Stimulated activated CD4-positive, alpha-beta T cell treated with anti-CD3 and anti-CD28 coated beads, Interleukin-4, amount 100 ng/mL, for 48 hours (primary cell): Measurements from ENCODE around the gene MYBPH.

ENCODE experiments used
- DNase-seq, 2 donors: peaks; one replicate each; pipeline ENCODE4 v3.0.0-alpha.2; 2020; ENCODE audit warnings: low read depth in 2 of 2

The MYBPH gene

DNA sequence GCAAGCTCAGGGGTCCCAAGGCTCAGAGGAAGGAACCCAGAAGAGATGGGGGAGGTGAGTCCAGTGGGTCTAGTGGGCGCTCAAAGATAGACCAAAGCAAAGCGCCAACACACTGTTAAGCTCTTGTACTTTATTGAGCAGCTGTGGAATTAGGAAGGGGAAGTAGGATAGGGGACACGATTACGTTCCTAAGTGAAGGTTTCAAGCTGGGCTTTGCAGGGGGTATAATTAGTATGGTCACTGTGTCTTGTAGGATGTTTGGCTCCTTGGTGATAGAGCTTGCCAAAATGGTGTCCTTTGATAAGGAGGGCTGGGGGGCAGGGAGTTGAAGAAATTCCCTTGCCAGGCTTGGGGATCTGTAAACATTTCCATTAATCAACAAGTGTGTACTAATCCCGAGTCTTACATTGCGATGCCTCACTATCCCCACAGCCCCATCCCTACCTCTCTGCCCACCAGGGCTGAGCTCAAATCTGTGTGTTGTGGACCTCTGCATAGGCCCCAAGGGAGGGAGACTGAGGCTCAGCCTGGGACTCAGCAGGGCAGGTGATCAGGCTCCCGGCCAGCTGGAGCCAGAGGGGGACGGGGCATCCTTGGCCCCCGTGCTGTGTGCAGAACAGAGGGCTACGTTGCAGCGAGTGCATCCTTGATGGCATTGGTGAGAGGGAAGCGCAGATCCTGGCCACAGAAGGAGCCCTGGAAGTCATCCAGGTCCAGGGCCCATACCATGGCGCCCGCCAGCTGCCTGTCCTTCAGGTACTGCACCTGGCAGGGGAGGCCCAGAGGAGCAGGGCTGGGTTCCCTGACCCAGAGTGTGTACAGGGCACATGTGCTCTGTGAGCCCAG, 3.4 kb upstream of the MYBPH start:
- DNase-seq: no peak

DNA sequence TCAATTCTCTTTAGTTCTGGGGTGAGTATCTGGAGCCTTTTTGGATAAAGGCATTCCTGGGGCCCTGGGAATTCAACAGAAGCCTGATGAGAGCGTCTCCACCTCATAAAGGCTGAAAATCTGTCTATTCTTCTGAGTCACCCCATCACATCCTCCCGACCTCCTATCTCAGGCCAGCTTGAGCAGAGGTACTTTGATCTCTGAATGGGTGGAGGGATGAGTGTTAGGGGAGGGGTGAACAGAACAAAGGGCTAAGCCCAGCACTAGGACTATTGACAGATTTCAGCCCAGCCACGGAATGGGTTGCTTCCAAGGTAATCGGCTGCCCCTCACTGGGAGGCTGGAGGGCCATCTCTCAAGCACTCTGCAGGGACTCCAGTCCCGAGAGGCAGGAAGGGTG, 2.5 kb upstream of the MYBPH start:
- DNase-seq: no peak

DNA sequence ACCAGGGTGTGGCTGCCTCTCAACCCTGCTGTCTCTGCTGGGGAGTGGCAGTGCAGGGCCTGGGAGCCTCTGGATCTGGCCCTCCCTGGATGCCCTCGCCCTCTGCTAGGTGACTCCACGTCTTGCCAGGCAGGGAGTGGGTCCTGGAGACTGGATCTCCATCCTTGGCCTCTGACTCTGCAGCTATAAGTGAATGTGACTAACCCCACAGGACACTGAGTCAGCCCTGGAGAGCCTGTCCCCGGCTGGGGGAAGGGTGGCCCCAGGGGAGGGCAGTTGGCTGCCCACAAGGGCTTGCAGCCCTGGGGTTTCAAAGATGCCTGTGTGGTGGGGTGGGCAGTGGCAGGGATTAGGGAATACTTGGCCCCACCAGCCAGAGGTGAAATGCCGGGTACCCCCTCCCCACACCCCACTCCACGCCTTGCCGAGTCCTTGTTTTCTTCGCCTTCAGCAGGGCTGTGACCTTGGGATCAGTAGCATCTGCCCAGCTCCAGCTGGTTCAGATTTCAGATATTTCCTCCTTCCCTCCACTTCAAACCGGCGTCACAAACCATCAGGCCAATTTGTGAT, 1.9 kb upstream of the MYBPH start:
- no peak for DNase-seq

DNA sequence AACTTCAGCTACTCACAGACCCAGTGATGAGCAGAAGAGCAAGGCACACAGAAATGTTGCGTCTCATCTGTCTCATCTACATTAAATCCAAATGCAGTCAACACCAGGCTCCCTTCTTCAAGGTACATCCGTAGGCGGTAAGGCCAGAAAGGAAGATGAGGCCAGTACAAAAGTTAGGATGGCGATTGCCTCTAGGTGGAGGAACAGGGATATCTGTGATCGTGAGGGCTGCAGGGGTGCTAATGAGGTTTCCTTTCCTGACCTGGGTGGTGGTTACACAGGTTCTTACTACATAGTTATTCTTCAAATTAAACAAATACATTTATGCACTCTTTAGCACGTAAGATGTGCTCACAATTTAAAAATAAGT, 1.4 kb upstream of the MYBPH start:
- DNase-seq: no peak

DNA sequence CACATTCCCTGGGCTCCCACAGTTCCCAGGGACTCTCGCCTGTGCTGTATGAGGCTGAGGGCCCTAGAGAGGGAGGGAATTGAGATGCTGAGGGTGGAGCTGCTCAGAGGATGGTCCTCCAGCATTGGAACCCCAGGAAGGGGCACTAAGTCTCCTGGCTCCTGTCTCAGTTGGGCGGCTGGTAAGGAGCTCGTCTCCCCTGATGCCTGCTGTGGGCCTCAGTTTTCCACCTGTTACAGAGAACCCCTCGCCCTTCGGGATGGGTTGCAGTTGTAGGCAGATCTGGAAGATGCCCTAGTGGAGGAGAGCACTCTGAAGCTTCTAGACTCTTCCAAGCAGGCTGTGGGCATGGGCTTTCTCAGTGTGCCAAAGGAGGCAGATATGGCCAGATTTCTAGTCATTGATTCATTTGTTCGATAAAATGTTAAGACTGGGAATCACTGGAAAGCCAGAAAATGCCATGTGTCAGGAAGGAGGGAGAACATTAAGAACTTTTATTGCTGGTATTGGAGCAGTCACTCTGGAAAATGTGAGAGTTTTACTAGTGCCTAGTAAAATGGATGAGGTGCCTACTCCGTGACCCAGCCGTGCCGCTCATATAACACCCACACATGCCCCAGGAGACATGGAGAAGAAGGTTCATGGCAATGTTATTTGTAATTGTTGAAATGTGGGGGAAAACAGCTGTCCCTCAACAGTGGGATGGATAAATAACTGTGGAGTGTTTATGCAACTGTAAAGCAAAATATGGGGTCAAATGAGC, 828 bp upstream of the MYBPH start:
- DNase-seq: no peak

DNA sequence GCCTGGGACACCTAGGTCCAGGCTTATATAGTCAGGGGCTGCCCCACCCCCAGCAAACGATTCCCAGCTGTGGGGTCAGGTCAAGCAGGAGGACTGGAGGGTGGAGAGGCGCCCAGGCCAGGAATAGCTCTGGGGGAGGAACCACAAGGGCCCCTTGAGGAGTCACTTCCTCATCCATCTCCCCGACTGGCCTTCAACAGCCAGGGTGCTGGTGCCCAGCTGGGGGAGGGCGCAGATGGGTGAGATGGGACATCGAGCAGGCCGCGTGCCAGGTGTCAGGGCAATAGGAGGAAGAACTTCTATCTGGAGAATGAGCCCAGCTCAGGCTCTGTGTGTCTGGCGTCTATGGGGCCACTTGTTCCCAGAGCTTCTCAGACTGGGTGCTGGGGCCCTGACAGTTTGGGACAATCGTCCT, 208 bp upstream of the MYBPH start:
- DNase-seq: no peak

DNA sequence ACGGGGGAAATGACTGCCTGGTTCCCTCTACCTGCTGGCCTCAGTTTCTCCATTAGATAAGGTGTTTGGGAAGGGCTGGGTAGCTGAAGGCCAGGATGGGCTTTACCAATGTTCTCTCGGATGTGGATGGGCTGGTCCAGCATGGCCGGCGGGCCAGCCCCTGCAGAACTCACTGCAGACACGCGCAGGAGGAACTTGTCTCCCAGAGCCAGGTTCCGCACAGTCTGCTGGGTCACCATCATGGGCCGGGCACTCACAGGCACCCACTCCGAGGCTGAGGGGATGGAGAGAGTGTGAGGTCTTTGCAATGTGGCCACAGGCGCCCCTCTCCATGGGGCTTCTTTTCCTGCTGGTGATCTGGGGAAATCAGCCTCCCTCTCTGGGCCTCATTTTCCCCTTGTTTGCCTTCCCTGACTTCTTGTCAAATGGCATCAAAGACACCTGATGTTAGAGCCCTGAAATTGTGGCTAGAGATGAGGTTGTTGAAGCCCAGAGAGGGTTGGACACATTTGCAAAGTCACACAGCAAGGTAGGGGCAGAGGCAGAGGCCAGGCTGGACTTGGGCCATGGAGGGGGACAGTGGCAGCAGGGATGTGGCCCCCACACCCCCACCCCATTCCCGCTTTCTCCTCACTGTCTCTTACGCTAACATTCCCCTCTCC, 1.2 kb downstream of the MYBPH start:
- DNase-seq: no peak

DNA sequence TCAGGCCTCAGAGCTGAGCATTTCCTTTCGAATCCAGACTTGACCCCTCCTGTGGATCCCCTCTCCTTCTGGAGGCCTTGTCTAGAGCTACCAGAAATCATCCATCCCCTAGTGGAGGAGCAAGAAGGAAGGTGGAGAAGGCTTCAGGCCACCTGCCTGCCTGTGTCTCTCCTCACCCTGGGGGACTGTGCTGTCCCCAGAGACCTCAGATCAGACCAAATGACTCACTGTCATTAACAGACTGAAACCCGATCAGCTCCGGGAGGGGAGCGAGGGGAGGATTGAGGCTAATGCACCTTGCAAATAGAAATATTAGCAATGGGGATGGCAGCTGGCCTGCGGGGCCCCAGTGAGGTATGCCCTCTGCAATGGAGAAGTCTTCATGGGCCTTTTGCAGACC, 2.1 kb downstream of the MYBPH start:
- no peak for DNase-seq

DNA sequence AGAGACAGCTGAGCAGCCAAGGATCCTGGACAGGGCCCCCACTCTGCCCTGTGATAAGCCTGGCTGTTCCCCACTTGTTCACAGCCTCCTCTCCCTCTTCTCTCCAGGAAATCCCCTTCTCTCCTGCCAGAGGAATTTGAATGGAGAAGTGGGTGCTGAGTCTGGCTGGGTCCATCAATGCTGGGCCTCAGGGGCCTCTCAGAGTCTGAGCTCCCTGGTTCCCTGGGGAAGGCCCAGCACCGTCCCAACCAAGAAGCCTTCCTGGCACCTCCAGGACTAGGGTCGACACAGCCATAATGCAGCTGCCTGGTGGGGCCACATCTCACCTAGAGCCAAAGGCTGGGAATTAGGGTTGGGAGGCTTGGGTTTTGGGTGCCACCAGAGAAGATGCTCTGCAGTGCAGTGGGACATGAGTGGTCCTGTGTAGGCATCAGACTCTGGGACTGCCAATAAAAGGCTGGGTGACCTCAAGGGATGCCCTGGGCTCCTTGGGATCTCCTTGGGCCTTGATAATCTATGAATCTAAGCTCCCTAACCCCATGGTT, 2.5 kb downstream of the MYBPH start:
- DNase-seq: no peak

DNA sequence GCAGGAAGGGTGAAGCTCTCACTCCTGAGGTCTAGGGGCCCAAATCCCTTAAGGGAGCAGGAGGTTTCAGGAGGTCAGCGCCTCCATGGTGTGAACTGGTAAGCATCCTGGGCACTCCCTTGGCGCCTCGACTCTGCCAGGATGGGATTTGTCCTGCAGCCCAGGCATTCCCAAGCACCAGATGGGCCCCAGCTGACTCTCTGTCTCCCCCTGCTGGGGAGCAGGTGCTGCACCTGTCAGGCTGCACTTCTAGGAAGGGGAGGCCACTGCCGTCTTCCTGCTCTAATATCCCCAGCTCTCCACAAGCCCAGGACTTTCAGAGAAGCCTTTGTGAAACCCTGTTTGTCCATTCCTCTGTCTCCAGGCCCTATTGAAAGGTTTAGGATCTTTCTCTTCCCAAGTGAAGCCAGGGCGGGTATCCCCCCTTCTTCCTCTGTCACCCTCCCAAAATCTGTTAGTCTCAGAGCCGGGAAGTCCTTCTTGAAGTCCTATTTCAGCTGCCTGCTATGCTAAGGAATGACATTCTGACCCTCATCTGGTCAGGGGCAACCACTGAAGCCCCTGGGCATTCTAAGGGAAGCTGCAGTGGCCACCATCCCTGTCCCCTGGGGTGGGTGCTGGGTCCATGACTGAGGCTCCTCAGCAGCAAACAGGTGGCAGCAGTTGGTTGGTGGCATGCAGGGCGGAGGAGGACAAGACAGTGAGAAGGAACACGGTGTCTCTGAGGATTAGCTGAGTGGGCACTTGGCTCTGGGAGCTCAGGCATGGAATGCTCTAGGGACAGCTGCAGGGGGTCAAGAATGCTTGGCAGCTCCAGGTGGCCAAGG, 3.2 kb downstream of the MYBPH start:
- DNase-seq: peak; percentile 37 to 50

DNA sequence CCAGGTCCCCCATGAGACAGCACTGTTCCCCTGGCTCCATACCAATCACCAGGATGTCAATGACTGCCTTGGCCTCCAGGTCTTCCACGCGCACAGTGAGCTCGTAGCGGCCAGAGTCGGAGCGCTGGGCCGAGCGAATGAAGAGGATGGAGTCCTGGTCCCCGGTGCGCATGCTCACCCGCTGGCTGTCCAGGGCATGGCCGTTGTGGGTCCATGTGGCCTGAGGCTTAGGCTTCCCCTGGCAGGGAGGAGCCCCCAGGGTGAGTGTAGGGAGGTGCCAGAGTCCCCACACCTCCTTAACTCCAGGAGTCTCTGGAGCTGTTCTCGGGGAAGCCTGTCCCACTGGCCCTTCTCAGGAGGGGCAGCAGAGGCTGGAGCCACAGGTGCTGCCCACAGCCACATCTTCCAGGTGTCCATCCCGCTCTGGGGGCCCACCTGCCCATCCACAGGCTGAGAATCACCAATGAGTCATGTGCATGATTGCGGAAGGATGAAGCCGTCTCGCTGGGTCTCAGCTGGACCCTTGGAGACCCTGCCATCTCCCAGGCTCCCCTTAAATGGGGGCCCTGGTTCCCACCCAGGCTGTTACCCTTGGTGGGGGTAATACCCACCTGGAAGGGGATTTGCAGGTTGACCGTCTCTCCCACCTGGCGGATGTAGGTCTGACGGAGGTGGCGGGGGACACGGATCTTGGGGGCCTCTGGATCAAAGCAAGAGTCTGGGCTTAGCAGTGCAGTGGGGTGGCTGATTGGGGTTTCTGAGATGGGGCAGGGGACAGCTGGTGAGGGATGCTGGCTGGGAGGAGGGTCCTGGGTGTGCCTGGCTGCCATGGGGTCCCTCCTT, 4.1 kb downstream of the MYBPH start:
- no peak for DNase-seq

DNA sequence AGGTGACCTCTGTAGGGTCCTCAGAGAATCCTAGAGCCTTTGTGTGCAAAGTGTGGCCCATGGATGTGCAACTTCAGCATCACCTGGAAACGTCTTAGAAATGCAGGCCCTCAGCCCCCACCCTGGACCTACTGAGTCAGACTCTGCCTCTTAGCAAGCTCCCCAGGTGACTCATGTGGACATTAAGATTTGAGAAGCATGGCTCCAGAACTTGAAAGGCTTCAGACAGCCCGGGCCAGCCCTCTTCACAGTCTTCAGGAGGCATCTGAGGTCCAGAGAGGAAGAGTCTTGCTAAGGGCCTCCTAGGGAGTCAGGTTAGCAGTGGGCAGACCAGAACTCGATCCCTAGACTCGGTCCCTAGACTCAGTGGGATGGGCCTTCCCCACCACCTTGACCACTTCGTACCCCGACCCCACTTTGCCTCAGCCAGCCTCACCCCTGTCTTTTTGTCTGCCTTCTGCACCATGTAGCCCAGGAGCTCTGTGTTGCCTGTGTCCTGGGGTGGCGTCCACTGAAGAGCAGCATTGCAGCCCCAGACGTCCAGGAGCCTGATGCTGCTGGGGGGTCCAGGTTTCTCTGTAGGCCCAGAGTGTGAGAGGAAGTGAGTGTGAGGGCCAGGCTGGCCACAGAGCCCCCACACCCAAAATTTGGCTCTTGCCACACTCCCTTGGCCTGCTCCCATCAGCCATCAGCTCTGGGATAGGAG, 4.8 kb downstream of the MYBPH start:
- no peak for DNase-seq

DNA sequence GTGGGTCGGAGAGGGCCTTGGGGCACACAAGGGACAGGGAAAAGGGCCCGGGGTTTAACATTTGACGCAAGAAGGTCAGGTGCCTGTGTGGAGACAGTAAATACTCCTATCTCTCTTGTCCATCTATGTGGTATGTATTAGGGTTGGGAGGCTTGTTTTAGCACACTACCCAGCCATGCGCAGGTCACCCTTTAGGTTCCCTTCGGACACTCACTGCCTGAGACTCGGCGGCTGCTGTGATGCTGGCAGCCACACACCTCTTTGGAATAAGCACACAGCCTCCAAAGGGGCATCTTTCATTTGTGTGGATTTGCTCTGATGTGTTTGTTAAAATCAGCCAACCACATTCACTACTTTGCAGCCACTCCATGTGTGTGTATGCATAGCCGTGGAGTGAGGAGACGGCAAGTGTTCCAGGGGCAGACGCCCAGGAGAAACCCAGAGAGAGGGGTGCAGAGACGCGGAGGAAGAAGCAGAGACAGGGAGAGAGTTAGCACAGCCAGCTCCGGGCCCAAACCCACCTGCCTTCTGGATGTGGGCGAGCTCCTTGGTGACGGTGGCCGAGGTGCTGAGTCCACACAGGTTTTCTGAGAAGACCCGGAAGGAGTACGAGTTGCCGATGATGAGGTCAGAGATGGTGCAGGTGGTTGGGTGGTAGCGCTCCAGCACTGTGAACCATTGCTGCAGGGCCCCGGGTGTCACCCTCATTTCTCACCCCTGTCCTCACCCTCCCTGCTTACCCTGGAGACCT, 5.7 kb downstream of the MYBPH start:
- no peak for DNase-seq

DNA sequence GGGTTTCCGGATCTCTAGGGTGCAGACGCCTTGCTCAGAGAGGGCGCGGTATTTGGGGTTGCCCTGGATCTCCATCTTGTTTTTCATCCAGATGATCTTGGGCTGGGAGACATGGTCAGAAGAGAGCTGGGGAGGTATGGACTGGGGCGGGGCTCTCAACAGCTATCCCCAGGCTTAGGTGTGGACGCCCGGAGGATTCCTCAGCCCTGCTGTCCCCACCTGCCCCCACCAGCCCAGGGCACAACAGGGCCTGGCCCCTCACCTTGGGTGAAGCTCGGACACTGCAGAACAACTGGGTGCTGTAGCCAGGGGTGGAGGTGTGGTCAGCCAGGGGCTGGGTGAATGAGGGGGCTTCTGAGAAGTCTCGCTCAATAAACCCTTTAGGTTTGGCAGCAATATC, 6.6 kb downstream of the MYBPH start:
- DNase-seq: no peak

DNA sequence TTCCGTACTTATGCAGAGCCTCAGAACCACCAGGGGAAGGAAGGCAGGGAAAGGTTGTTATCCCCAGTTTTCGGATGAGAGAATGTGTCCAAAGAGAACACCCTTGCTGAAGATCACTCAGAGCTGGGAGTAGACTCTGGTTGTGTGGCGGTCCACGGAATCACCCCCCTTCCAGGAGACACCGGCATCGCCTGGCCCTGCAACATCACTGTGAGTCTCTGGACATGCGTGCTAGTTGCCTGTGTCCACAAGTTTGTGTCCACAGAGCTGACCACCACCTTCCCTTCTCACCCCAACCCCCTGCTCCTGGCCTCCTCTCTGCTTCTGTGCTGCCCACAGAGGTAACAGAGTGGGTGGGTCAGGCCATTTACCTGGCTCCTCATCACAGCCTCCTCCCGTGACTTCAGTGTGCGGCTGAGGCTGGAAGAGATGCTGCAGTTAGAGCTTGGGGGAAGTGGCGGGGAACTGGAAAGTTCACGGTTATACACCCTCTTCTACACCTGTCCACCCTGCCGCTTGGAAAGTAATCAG, 7.3 kb downstream of the MYBPH start:
- no peak for DNase-seq

DNA sequence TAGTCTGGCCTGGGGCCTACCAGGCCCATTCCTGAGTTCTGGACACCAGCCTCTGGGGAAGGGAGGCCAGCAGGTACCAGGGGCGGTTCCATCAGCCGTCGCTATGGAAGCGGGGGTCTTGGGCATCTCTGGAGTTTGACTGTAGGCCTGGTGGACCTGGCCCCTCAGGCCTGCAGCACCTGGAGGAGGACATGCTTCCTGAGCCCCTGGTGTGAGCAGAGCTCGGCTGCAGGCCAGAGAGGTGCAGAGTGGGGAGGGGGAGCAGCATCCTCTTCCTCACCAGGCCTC, 7.8 kb downstream of the MYBPH start:
- no peak for DNase-seq

DNA sequence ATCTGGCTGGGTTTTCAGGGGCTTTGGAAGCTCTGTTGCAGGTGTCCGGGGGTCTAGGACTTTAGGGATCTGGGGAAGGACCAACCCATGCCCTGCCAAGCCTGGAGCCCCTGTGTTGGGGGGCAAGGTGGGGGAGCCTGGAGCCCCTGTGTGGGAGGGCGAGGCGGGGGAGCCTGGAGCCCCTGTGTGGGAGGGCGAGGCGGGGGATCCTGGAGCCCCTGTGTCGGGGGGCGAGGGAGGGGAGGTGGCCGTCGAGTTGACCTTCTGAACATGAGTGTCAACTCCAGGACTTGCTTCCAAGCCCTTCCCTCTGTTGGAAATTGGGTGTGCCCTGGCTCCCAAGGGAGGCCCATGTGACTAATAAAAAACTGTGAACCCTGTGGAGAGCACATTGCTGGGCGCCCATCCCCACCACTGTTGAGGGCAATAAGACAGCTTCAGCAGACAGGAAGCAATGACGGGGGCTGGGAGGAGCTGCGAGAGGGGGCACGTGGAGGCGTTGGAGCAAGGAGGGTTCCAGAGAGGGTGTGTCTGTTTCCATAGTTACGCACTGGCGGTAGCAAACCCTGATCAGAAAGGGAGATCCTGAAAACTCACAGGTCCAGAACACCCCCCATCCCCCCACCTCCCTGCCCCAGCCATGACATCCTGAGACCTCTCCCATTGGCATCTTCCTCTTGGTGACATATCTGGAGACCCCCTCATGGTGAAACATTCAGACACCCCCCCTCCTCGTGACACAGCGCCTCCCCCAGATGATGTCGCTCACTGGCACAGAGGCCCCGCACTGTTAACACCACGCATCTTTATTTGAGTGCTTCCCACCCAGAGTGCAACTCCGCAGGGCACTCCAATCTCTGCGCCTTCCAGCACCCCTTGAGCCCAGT, 8.4 kb downstream of the MYBPH start:
- no peak for DNase-seq
